ENCODE results near the gene TRIM69.
"Not testable (repeated sequence)": the region's sequence is repeated elsewhere in the genome, so short reads cannot be mapped to it uniquely, and the experiment has no call there.

Gene TRIM69

GRCh38 chr15:44729408-44730127, 6.8 kb upstream of the TRIM69 start:
- in situ Hi-C loops (cut with MboI; ENCODE audit: low sequenced_read_pairs, unreplicated experiment): loop anchor here (10.0 kb wide), 1 partner anchor 145 kb away; no protein-coding TSS in a partner anchor
- TF ChIP-seq, protein P1, sequence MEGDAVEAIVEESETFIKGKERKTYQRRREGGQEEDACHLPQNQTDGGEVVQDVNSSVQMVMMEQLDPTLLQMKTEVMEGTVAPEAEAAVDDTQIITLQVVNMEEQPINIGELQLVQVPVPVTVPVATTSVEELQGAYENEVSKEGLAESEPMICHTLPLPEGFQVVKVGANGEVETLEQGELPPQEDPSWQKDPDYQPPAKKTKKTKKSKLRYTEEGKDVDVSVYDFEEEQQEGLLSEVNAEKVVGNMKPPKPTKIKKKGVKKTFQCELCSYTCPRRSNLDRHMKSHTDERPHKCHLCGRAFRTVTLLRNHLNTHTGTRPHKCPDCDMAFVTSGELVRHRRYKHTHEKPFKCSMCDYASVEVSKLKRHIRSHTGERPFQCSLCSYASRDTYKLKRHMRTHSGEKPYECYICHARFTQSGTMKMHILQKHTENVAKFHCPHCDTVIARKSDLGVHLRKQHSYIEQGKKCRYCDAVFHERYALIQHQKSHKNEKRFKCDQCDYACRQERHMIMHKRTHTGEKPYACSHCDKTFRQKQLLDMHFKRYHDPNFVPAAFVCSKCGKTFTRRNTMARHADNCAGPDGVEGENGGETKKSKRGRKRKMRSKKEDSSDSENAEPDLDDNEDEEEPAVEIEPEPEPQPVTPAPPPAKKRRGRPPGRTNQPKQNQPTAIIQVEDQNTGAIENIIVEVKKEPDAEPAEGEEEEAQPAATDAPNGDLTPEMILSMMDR (IDR thresholded peaks at IDR 0.05; ENCODE audit: borderline replicate concordance, control extremely low read depth, extremely low read depth, insufficient read depth, missing control alignments): no peak
- no peak for DNase-seq (ENCODE audit: low spot score)

- TF ChIP-seq, protein P1 (IDR thresholded peaks at IDR 0.05; ENCODE audit: borderline replicate concordance, control extremely low read depth, extremely low read depth, insufficient read depth, missing control alignments): no peak
- in situ Hi-C loops (cut with MboI; ENCODE audit: low sequenced_read_pairs, unreplicated experiment): loop anchor here (10.0 kb wide), 1 partner anchor 150 kb away; no protein-coding TSS in a partner anchor
- DNase-seq (ENCODE audit: low spot score): no peak
These were observed 1.4 kb upstream of the TRIM69 start for GRCh38 chr15:44734839-44735481.

- peak; percentile 29 for DNase-seq (ENCODE audit: low spot score)
- TF ChIP-seq, protein P1 (IDR thresholded peaks at IDR 0.05; ENCODE audit: borderline replicate concordance, control extremely low read depth, extremely low read depth, insufficient read depth, missing control alignments): no peak
- in situ Hi-C loops (cut with MboI; ENCODE audit: low sequenced_read_pairs, unreplicated experiment): loop anchor here (10.0 kb wide), 1 partner anchor 151 kb away; no protein-coding TSS in a partner anchor
These were observed 697 bp upstream of the TRIM69 start for GRCh38 chr15:44735482-44736180.

DNA sequence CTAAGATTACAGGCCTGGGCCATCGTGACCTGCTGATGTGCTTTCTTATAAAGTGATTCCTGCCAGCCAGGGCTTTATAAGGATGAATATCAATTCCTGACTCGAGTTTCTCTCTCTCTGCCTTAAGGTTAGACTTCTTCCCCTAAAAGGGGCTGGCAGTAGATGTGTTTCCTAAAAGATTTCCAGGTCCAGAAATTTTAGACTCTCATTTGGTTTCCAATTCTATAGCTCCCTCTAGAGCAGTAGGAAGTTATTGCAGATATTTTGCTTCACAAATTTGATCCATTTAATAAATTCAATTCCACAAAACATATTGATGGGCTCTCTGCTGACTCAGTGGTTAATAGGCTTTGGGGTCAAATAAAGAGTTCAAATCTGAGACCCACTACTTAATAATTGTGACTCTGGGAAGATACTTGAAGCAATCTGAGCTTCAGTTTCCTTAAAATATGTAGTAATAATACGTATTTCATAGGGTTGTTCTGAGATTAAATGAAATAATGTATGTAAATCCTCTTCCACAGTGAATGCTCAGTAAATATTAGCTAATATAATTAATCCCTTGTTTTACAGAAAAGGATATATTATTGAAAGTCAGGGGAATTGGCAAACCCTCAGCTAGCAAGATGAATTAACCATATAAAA, 2.1 kb downstream of the TRIM69 start:
- TF ChIP-seq, protein P1 (IDR thresholded peaks at IDR 0.05; ENCODE audit: borderline replicate concordance, control extremely low read depth, extremely low read depth, insufficient read depth, missing control alignments): peak; percentile 41
- peak; percentile 58 for DNase-seq (ENCODE audit: low spot score)
- in situ Hi-C loops (cut with MboI; ENCODE audit: low sequenced_read_pairs, unreplicated experiment): loop anchor here (10.0 kb wide), 1 partner anchor 154 kb away; no protein-coding TSS in a partner anchor

- not testable (repeated sequence) for DNase-seq (ENCODE audit: low spot score)
- in situ Hi-C loops (cut with MboI; ENCODE audit: low sequenced_read_pairs, unreplicated experiment): loop anchor here (10.0 kb wide), 1 partner anchor 155 kb away; no protein-coding TSS in a partner anchor
These were observed 3.0 kb downstream of the TRIM69 start for GRCh38 chr15:44739222-44739847.

DNA sequence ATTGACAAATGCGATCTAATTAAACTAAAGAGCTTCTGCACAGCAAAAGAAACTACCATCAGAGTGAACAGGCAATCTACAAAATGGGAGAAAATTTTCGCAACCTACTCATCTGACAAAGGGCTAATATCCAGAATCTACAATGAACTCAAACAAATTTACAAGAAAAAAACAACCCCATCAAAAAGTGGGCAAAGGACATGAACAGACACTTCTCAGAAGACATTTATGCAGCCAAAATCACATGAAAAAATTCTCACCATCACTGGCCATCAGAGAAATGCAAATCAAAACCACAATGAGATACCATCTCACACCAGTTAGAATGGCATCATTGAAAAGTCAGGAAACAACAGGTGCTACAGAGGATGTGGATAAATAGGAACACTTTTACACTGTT, 7.1 kb downstream of the TRIM69 start:
- in situ Hi-C loops (cut with MboI; ENCODE audit: low sequenced_read_pairs, unreplicated experiment); DNase-seq (ENCODE audit: low spot score): not testable (repeated sequence)

GRCh38 chr15:44753345-44753744, 17.0 kb downstream of the TRIM69 start:
- no peak for DNase-seq (ENCODE audit: low spot score)
- TF ChIP-seq, protein P1 (IDR thresholded peaks at IDR 0.05; ENCODE audit: borderline replicate concordance, control extremely low read depth, extremely low read depth, insufficient read depth, missing control alignments): no peak
- in situ Hi-C loops (cut with MboI; ENCODE audit: low sequenced_read_pairs, unreplicated experiment): no loop called here

All from GM13976 (cell line).